PC-3 (cell line): ENCODE measurements around the gene CENPB.

Source experiments
- CTCF ChIP-seq: fragments of 300-600 bp; sonication (generic); conservative IDR thresholded peaks from 2 replicates; pipeline ENCODE4 v1.5.1; 2017; ENCODE audit warnings: antibody characterized with exemption, low read depth, mild to moderate bottlenecking, low read length
- EZH2 ChIP-seq: fragments of 300-600 bp; sonication (generic); IDR thresholded peaks from one replicate; pipeline ENCODE4 v1.6.1; 2017; ENCODE audit warnings: antibody characterized with exemption, mild to moderate bottlenecking, low read length; ENCODE audit not compliant: unreplicated experiment

GRCh38 chr20:3777716-3778629, 8.6 kb downstream of the CENPB start:
- no peak for TF ChIP-seq CTCF
- no peak for TF ChIP-seq EZH2
